ENCODE results near the gene CCNQ.

CCNQ gene

GRCh38 chrX:153614818-153615217 is 15.9 kb upstream of the CCNQ start:
- no peak overlapping the region for H3K4me3 ChIP-seq (ENCODE audit: low read depth, low read length)
- TF ChIP-seq CTCF (IDR thresholded peaks at IDR 0.05; ENCODE audit: low read depth, low read length) = no peak

- H3K4me3 ChIP-seq (ENCODE audit: low read depth, low read length) = no peak overlapping the region
- no peak for TF ChIP-seq CTCF (IDR thresholded peaks at IDR 0.05; ENCODE audit: low read depth, low read length)
Measured at GRCh38 chrX:153612413-153612812, 13.5 kb upstream of the CCNQ start.

- H3K4me3 ChIP-seq (ENCODE audit: low read depth, low read length) = no peak overlapping the region
- no peak for TF ChIP-seq CTCF (IDR thresholded peaks at IDR 0.05; ENCODE audit: low read depth, low read length)
Measured at GRCh38 chrX:153611298-153612095, 12.6 kb upstream of the CCNQ start.

GRCh38 chrX:153610836-153611213 is 11.9 kb upstream of the CCNQ start:
- TF ChIP-seq CTCF (IDR thresholded peaks at IDR 0.05; ENCODE audit: low read depth, low read length) = no peak
- no peak overlapping the region for H3K4me3 ChIP-seq (ENCODE audit: low read depth, low read length)

- peak; percentile 71 for TF ChIP-seq CTCF (IDR thresholded peaks at IDR 0.05; ENCODE audit: low read depth, low read length)
- H3K4me3 ChIP-seq (ENCODE audit: low read depth, low read length) = peak overlapping the region; percentile 43
Measured at GRCh38 chrX:153609917-153610835, 11.2 kb upstream of the CCNQ start.

GRCh38 chrX:153608806-153609205 is 9.9 kb upstream of the CCNQ start:
- no peak for TF ChIP-seq CTCF (IDR thresholded peaks at IDR 0.05; ENCODE audit: low read depth, low read length)
- no peak overlapping the region for H3K4me3 ChIP-seq (ENCODE audit: low read depth, low read length)

- TF ChIP-seq CTCF (IDR thresholded peaks at IDR 0.05; ENCODE audit: low read depth, low read length) = no peak
- H3K4me3 ChIP-seq (ENCODE audit: low read depth, low read length) = no peak overlapping the region
Measured at GRCh38 chrX:153608376-153608775, 9.4 kb upstream of the CCNQ start.
